Glomerular endothelial cell (primary cell): ENCODE data around the gene SLC4A2. TPM values are rescaled to one million over a fixed set of nuclear protein-coding genes. Genes with fewer than 3 reads are reported as not detected.

ENCODE experiments used
- DNase-seq: peaks from one replicate; pipeline ENCODE4 v3.0.0-alpha.2; 2011; ENCODE audit warnings: low read depth, low spot score; ENCODE audit errors: extremely low read depth
- total RNA-seq: library from RNA; depleted of rRNA; stranded (reverse); fragments of >200 nt; gene quantifications from 2 replicates; pipeline ENCODE4 v1.2.3, GENCODE V29; 2015

The SLC4A2 gene
- total RNA-seq, 1 donor from 2014 or later: 175 TPM

DNA sequence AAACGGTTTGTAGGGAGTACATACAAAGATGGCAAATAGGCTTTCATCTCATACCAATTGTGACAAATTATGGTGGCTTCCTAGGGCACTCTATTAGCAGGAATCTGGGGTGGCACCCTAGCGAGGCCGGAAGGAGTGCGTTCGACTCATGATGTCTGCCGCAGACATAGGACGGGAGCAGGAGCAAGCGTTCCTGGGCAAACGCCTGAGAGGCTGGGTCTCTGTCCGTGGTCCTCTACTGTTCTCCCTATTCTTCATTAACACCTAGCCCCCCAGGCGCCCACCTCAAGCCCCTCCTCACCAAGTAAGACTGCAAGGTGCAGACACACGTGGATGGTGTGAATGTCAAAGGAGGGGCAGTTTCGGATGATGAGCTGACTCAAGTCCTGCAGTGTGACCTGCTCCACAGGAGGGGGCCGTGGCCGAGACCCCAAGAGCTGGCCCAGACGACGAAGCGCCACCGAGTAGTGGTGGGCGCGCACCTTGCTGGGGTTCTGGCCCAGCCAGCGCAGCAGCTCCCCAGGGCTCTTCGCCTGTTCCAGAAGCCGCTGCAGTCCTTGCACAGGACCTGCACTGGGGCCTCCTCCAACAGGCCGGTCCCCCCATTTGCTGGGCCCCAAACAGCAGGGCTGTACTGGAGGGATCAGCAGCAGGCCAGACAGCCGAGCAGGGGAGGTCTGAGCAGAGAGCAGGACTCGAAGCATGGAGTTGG is 20.0 kb downstream of the SLC4A2 start:
- DNase-seq: no peak

DNA sequence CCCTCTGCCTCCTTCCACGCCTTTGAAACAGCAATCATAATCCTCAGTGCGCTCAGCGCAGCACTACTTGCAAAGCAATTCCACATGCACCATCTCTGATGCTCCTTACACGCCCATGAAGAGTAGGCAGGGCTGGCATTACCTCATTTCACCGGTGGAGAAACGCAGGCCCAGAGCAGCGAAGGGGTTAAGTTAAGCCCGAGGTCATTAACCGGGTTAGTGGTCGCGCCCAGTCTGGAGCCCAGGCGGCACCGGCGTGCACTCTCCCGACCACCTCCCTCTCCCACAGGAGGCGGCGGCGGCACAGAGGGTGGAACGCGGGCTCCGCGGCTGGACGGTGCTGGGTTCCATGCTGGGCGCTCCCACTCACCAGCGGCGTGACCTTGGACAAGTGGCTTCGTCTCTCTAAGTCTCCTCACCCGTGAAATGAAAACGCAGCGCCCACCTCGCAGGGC is 20.7 kb downstream of the SLC4A2 start:
- no peak for DNase-seq

DNA sequence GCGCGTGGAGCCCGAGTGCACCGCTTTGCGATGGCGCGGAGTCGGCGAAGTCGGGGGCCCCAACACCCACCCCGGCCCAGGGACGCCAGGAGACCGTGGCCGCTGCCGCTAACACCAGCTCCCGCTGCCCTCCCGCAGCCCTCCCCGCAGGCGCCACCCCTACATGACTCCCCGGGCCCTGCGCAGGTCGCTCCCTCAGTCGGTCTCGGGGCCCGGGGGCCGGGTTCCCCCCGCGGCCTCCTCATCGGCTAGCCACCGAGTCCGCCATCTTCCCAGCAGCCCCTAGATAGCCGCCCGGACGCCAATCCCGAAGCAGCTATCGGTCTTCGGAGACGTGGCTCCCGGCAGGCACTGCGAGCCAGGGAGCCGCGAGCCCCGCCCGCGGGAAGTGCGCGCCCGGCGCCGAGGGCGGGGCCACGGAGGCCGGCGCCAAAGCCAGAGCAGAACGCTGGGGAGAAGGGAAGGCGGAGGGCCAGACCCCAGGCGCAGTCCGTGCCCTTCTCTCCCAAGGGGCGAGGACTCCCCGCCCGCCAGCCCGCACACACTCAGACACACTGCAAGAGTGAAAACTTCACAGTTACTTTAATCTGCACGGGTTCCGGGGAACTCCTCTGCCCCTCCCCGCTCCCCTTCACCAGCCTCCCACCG is 21.3 kb downstream of the SLC4A2 start, which contains the start of gene FASTK:
FASTK (minus strand) TSS at position 288 of the 648 bp plus-strand sequence; CDS start at position 245, 43 bp downstream.
- no peak for DNase-seq

DNA sequence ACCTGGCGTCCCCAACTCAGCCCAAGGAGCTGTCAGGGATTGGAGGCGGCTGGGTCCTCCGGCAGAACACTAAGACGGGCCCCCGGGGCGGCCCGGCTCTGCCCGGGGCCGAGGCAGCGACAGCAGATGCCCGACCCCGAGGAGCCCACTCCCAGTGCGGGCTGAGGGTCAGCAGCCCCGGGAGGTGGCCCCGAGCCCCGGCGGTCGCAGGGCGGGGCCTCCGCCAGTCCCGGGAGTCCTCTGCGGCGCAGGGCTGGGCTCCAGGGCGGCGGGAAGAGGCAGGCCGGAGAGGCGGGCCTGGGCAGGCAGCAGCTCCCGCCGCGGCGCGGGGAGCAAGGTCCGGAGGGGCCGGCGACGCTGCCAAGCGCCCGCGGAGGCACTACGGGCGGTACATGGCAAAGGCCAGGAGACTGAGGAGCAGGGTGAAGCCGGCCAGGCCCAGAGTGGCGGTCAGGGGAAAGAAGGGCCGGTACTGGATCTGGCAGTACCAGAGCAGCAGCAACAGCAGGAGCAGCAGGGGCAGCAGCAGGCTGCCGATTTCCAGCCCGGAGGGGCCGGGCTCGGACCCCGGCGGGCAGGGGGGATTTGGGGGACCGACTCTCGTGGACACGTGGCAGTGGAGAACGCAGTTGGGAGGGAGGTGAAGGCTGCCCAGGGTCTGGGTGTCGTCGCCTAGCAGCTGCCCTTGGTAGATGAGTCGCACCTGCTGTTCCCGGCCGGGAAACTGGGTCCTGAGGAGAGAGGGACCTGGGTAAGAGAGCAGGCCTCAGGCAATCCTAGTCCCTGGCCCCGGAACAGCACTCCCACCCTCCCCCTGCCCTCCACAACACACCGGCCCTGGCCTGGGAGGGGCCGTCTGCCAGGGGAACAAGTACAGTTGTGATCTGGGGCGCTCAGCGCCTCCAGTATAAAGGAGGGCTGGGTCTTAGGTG is 22.0 kb downstream of the SLC4A2 start:
- DNase-seq: no peak

DNA sequence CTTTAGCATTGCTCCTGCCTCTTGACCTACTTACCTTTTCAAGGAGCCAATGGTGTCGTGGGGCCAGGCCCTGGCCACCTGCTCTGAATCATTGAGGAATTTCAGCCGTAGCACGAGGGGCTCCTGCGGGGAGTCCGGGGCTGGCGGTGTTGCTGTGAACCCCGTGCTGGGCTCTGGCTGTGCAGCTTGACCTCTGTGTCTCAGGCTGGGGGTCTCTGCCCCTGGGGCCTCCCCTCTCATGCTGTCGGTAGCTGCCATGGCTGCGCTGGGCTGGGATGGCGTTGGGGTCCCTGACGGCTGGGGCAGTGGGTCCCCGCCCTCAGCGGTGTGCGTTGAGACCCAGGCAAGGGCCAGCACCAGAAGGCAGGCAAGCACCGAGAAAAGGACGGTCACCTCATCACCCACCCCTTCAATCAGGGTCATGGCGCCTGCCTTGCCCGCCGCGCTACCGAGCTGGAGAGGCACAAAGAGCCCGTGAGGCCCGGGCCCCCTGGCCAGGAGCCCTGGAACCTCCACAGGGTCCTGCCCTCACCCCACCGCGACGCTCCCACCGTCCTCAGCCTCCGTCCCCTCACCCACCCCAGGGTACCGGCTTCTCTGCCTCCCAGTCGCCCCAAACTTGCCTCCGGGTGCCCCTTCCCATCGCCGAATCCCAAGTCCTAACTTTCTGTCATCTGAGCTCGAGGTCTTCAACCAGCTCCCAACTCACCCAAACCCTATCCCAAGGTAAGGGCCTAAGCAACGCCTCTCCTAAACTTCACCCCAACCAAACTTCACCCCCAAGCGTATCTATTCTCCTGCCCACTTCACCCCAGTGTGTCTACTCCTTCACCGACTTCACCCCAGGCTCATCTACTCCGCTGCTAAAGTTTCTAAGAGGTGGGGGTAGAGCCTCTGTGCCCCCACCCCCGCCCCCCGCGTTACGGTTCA is 23.0 kb downstream of the SLC4A2 start:
- DNase-seq: no peak

DNA sequence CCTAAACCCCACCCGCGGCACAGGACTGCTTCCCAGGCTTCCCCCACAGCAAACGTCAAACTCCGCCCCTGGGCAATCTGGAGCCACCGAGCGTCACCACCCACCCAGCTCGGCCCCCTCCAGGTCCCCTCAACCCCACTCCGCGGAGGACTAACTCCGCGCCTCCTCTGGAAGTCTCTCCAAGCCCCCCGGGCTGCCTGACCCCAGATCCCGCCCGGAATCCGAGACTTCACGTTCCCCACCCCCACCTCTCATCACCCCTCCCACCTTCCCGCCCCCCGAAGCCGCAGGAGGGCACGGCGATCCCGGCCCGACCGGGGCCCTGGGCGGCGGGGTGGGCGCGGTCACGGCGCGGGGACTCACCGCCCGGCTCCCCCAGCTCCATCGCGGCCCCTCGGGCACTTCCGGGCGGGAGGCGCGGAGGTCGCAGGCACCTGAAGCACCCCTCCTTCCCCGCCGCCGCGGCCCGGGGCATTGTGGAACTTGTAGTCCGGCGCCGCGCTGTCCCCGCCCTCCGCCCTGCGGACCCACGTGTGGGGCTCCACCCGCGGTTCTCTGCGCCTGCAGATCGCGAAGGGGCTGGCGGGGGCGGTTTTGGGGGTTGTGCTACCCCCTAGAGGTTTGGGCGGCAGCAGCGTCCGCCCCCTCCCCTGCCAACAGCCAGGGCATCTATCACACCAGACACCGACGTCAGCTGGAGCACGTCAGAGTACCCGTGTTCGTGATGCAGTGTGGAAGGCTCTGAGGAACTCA is 23.9 kb downstream of the SLC4A2 start, which contains the start of gene TMUB1:
TMUB1 (minus strand) TSS at position 423 of the 753 bp plus-strand sequence. CDS start 930 bp downstream, outside the sequence.
- DNase-seq: no peak

DNA sequence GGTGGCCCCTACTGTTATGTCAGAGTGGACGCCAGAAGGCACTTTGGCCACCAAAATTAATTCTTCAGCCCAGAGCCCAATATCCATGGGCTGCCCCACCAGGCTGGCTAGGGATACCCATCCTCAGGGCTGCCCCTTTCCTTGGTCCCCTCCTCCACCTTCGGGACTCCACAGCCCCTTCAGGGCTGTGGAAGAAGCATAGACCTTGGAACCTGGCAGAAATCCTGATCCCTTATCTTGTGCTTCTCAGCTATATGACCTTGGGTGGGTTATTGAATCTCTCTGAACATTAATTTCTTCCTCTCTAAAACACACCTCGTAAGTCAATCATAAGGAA is 24.4 kb downstream of the SLC4A2 start:
- DNase-seq: no peak

DNA sequence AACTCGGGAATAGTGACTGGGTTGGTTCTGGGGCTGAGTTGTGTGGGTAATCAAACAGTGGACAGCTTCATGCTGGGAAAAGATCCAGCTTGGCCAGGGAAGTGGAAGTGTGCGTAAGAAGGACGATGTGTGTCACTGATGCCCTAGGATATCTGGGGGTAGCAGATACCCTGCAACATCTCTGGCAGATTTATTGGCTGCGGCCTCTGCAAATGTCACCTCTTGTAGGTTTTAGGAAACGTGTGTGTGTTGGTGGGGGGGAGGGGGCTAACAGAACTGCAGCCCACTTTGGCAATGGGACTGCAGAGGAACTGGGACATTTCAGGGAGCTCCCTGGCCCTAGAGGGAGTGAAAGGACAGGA is 25.9 kb downstream of the SLC4A2 start:
- DNase-seq: no peak

DNA sequence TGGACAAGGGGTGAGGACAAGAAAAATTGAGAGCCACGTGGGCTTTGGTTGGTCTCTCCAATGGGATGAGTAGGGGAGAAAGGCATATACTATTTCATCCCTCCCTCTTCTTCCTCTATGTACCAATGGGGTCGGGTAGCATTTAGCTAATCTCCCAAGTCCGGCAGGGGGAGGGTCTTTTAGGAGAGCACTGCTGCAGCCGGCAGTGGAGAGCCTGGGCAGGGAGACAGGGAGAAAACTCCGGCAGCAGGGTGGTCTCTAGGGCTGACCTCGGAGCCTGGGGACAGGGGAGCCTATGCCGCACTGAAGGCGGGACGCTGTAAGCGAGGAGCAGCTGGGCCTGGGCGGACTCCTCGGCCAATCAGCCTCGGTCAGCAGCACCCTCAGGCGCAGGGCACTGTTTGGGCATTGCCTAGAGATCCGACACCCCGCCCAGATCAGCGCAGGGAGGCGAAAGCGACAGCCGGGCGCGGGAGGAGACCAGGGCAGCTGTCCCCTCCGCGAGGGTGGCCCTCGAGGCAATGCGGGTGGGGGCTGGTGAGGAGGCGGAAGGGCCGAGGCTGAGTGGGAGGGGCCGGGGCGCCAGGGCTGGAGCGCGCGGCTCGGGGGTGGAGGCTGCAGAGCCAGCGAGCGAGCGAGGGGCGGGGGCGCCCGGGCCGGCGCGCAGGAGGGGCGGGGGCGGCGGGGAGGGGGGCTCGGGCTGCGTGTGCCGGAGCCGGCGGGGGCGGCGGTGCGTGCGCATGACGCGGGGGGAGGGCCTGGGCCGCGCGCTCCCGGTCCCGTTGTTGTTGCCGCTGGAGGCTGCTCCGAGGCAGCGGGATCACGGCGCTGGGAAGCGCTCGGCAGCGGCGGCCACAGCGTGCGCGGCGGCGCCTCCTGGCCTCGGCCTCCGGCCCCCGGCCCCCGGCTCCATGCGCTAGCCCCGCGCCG is 26.6 kb downstream of the SLC4A2 start, which contains the start of gene AGAP3:
AGAP3 (plus strand) TSS at position 785 of the 930 bp plus-strand sequence. CDS start 267 bp downstream, outside the sequence.
- no peak for DNase-seq

DNA sequence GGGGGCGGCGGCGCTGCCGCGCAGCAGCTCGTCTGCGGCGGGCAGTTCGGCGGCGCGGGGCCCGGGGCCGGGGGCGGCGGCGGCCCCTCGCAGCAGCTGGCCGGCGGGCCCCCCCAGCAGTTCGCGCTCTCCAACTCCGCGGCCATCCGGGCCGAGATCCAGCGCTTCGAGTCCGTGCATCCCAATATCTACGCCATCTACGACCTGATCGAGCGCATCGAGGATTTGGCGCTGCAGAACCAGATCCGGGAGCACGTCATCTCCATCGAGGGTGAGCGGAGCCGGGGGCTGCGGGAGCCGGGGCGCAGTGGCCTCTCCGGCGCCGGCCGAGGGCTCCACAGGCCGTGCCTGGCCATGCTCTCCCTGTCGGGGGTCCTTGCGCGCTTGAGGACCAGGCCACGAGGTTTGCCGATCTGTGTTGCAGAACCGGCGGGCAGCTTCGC is 27.4 kb downstream of the SLC4A2 start:
- no peak for DNase-seq

DNA sequence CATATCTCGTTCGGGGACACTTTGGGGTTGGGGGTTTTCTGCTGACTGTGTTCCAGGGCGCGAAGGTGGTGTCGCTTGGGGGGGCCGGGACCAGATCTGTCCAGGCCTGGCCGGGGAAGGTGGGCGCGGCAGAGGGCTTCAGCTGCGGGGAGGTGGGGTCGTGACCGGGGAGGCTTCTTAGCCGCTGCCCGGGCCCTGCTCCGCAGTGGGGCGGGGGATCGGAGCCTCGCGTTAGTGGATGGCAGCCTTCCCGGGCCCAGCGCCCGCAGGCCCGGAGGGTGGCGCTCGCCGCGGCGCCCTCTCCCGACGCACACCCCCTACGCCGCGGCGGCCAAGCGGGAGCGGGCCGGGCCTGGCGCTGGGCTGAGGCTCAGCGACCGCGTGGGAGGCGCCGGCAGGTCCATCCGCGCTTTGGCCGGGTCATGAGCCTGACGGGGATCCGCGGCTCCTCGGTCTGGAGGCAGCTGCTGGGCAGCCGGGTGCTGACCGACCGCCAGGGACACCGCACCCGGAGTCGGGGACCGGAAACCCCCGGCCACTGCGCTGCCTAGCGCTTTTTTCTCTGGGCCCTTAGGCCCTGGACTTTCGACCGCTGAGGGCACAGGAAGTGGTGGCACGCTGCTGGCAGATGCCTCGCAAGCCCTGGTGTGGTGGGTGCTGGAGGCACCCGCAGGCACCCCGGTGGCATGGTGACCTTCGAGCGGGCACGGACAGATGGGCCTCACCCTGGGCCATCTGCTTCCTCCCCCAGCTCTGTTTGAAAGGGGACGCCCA is 28.0 kb downstream of the SLC4A2 start:
- no peak for DNase-seq

DNA sequence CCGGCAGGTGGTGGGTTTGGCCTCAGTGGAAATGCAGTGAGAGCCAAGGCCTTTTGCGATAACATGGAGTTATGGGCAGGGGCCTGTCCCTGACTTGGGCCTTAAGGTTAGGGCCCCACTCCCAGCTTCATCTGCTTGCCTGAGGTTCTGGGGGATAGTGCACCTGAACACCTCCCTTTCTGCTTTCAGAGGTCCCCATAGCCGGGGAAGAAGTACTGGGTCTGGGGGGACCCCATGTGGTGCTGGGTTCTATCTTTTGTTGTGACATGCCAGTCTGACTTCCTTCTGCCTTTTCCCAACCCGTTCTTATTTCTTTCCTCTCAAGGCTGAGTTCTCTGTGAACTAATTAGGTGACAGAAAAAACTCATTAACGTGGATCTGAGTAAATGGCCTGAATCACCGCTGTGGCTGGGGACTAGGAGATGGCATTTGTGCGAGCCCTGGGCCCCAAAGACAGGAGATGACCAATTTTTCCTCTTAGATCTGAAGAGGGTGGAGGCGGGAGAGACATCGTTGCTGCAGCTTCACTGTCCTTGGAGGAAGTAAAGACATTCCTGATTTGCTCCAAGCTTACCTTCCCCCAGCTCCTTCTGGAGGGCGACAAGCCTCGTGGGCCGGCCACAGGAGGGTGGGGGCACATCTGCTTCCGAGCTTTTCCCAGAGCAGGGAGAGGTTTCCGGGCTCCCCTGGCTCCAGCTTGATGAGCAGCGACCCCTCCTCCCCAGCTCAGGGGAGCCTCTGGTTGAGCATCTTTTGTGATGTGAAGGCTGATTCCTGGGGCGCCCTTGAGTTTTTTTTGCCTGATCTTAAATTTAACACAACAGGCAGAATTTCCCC is 28.8 kb downstream of the SLC4A2 start:
- no peak for DNase-seq

DNA sequence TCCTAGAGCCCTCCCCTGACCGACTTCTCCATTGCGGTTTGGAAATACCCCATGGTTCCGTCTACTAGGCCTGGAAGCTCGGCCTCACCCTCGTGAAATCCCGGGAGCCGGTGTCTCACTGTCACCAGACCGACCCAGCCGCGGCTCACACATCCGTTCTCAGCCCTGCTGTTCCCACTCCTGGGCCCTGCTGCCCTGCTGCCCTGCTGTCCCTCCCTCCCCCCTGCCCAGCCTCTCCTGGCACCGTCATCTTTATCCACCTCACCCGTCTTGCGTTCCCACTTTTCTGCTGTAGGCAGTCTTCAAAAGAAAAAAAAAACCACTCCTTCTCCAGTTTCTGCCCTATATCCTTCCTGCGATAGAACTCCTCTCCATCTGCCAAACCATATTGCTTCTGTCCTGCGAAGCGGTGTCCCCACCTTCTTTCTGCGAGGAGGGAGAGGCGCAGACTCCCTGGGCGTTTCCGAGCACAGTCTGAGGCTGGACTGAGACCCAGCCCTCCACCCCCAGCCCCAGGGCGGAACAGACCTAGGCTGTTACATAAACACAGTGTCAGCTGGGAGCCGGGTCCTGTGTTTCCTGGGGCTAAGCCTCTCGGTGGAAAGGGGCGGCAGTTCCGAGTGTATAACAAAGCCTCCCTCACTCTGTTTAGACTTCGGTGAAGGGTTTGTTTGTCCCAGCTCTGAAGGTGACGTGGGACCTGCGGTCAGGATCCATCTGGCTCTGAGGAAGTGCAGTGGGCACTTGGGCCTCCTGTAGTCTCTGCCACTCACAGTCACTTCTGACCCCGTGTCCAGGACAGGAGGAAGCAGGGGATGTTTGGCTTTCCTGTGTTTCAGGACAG is 29.7 kb downstream of the SLC4A2 start:
- peak; percentile 92 for DNase-seq

DNA sequence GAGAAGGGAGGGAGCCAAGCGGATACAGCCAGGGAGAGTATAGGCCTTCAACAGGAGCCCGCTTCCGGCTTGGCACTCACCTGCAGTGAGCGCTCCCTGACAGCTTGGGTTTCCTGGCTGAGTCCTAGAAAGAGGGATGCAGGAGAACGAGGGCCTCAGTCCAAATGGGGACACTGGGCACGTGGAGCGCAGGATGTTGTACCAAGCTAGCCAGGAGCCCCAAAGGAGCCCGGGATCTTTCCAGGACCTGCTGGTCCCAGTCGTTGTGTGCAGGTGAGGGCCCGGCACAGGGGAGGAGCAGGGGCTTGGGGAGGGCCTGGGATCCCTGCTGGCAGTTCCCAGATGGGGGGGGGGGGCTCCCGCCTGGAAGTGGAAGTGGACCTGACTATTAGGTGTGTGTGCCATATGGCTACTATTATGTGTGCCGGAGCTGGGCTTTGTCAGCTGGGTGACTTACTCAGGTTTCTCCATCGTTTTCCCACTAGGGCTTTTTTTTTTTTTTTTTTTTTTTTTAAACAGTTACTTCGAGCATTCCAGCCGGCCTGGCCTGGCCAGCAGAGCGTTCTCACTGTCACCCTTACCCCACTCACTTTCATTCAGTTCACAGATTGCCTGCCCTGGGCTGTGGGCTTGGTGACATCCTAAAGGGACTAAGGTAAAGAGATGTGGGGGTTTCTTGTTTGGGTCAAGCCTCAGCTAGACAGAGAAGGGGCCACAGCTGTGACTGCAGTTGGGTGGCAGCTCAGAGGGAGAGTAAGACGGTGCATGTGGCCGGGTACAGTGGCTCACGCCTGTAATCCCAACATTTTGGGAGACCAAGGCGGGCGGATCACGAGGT is 30.7 kb downstream of the SLC4A2 start:
- no peak for DNase-seq

DNA sequence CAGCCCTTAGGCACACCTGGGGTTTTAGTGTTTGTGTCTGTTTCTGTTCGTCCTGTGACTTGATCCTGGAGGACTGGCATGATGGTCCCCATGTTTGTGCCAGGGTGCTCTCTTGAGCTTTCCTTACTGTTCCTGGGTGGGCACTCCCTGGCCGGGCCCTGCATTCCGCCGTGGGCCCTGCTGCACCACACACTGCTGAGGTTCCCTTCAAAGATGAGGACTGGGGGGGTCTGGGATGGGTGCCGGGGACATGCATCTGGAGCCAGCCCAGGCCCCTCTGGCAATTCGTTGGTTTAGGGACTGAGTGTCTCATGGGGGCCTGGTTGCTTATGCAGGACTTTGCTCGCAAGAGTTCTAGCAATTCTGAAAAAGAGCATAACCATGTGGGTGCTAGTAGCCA is 31.6 kb downstream of the SLC4A2 start:
- DNase-seq: no peak
